SK-MEL-5 (cell line): ENCODE measurements around the gene ANKS1A. TPM values are rescaled to one million over a fixed set of nuclear protein-coding genes. Genes with fewer than 3 reads are reported as not detected.
"Not testable (repeated sequence)": the region's sequence is repeated elsewhere in the genome, so short reads cannot be mapped to it uniquely, and the experiment has no call there.

ENCODE experiments used
- DNase-seq: peaks from one replicate; pipeline ENCODE4 v3.0.0-alpha.2; 2016; ENCODE audit warnings: low read depth, low spot score
- in situ Hi-C: cut with HindIII; loops from 2 replicates; pipeline ENCODE4 v1.10.0; 2016; ENCODE audit warnings: low sequenced_read_pairs, high pct_unique_total_duplicates, low pct_unique_long_range_greater_than_20kb
- small RNA-seq, 2 experiments: library from RNA; depleted of rRNA; stranded (forward); fragments of <200 nt; gene quantifications; one replicate each; pipeline ENCODE3, GENCODE V24; 2014
- total RNA-seq: library from RNA; depleted of rRNA; stranded (reverse); fragments of >200 nt; shearing (Covaris generic); gene quantifications from 2 replicates; pipeline ENCODE4 v1.2.3, GENCODE V29; 2014; rRNA removed

Gene ANKS1A
- total RNA-seq, 1 experiment from 2014 or later: 13.6 TPM

DNA sequence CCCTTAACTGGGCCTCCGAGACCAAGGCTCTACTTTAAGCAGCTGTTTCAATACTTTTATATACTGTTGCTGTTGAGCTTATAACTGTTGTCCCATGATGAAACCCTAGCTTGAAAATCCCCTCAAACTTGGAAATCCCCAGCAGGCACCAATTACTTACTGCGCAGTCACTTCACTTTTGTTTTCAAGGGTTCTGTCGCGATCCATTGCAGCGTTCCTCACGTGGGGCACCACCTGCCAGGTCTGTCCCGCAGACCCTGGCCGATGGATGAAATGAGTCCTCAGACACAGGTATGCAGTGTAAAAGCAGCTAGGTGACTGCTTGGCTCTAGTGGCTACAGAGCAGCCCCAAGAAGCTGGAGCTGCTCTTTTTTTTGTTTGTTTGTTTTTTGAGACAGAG lies 218.2 kb downstream of the ANKS1A start:
- DNase-seq, in situ Hi-C loops: not testable (repeated sequence)

DNA sequence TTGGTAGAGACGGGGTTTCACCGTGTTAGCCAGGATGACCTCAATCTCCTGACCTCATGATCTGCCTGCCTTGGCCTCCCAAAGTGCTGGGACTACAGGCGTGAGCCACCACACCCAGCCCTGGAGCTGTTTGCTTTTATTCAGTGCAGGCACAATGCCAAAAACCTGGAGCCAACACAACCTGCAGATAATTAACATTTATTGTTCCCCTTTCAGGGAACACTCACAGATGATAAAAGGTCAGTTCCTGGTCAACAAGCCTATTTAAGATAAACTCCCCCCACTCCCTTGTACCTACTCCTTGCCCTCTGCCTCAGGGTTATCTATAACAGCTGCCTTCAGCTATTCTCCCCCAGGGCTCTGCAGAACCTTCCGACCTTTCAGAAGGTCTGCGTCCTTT lies 218.7 kb downstream of the ANKS1A start:
- in situ Hi-C loops, DNase-seq: not testable (repeated sequence)

DNA sequence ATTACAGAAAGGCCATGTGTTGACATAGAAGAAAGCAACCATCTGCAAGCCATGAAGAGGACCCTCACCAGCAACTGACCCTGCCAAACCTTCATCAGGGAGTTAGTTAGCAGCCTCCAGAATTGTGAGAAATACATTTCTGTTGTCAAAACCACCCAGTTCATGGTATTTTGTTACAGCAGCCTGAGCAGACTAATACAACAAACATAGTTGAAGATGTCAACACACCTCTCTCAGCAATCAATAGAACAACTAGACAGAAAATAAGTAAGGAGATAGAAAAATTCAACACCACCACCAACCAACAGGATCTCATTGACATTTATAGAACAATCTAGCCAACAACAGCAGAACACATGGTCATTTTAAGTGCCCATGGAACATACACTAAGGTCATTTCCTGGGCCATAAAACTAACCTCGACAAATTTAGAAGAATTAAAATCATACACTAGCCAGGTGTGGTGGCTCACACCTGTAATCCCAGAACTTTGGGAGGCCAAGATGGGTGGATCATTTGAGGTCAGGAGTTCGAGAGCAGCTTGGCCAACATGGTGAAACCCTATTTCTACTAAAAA lies 219.3 kb downstream of the ANKS1A start:
- in situ Hi-C loops: no loop called here
- DNase-seq: no peak

DNA sequence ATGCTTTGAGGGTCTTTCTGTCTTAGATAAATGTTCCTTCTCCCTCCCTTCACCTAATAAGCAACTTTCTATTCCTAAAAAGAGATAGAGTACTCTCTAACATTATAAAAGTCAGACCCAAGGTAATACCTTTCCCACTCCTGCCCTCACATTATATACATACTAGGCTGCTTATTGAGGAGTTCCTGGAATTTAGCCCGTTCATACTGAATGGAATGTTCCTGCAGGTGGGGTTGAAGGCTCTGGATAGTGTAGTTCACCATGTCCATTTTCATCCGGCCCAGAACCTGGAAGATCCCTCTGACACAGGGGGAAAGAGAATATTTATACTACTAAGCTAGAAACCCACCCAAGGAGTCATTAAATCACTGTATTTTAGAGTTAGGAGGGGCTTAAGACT lies 231.7 kb downstream of the ANKS1A start:
- in situ Hi-C loops: no loop called here
- DNase-seq: no peak

DNA sequence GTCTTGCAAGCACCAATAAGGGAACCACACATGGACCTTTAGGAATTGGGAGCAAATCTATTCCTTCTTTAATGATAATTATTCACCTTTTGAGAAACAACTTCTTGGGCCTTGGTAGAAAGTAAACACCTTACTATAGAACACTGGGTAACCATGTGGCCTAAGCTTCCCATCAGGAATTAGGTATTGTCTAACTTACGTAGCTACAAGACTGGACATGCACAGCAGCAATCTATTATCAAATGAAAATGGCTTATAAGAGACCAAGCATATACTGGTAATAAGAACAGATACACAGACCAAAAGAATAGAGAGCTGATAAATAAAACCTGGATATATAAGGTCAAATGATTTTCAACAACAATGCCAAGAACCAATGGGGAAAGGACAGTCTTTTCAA lies 235.3 kb downstream of the ANKS1A start:
- DNase-seq: no peak
- in situ Hi-C loops: no loop called here

DNA sequence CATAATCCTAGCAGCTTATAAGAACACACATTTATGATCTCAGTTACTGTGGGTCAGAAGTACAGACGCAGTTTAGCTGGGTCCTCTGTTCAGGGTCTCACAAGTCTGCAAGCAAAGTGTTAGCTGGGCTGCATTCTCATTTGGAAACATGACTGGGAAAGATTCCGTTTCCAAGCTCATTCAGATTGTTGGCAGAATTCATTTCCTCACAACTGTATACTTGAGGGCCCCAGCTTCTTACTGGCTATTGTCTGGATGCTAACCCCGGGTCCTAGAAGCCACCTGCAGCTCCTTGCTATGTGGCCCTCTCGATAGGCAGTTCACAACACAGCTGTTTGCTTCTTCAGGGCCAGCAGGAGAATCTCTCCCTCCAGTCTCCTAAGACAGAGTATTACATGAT lies 239.0 kb downstream of the ANKS1A start:
- no peak for DNase-seq
- in situ Hi-C loops: no loop called here

DNA sequence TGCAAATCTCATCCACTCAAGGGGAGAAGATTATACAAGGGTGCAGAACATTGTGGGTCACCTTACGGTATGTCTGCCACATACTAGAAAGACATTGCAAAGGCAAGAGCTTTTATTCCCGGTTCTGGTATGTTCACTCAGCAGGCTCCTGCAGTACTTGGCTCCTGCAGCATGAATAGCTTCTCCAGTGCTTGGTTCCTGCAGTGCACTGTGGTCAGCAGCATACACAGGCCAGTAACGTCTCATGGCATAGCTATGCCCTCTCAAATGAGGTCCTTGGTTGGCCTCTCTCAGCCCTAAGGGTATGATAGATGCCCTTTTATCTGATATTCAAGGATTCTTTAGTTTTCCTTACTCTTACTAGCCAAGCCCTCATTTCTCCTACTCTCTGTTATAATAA lies 239.4 kb downstream of the ANKS1A start:
- in situ Hi-C loops: no loop called here
- no peak for DNase-seq

DNA sequence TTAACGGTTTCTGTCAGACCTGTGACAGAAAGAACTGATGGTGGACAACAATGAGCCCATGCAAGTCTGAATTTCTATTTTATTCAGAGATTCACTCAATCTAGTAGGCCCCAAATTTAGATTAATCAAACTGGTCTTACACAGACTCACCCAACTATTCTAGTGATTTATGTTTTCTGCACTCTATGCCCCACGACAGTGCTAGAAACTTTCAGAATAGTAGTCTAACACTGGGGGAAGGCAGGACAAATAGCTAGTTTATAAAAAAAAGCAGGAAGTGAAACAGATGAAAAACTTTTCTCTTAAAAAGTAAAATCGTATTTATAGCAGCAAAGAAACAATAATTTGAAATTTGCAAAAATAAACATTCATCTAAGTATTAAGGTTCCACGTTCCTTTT lies 247.1 kb downstream of the ANKS1A start:
- in situ Hi-C loops: no loop called here
- DNase-seq: no peak

DNA sequence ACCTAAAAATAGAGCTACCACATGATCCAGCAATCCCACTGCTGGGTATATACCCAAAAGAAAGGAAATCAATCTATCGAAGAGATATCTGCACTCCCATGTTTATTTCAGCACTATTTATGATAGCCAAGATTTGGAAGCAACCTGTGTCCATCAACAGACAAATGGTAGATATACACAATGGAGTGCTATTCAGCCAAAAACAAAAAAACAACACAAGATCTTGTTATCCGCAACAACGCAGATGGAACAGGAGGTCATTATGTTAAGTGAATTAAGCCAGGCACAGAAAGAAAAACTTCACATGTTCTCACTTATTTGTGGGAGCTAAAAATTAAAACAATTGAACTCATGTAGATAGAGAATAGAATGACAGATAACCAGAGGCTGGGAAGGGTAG lies 249.1 kb downstream of the ANKS1A start:
- DNase-seq, in situ Hi-C loops: not testable (repeated sequence)

DNA sequence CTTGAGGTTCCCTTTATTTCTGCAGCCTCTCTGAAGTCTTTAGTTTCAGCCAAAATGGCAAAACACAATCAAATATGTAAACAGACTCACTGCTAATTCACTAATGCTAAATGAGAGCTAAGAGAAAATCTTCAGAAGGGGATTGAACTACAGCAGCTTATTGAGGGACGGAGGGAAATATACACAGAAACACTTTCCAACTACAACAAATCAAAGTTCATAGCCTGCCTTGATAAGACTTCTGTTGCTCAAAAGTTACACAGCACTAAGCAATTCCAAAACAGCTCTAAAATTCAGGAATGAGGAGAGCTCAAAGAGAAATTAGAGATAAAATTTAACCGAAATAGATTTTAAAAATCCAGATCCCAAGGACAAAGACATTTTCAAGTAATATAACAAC lies 250.4 kb downstream of the ANKS1A start:
- DNase-seq: no peak
- in situ Hi-C loops: no loop called here

DNA sequence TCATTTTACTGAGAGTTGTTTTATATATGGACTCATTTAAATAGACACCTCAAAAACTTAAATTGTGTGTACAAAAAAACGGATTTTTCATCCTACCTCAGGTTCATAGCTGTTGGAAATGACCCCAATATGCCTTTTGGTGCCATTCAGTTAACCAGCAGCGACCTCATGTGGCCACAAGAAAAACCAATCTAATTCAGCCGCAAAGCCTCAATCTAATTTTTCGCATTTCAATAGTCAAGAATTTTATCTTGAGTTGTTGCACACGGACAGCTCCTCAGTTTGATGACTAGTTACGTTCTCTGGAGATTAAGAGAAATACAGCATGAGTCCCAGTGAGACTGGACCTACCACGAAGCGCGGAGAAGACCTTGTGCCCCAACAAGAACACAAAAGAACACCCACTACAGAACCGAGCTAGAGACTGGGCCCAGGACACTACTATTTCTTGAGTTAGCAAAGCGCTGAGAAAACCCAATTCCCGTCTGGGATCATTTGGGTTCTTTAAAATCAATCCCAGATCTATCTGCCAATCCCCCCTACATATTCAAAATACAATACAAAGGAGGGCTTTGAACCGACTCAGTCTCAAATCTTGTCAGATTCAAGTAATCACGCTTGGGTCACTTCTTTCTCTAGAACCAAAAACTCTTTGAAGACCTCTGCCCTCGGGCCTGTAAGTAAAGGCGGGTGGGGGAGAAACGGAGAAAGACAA lies 251.0 kb downstream of the ANKS1A start:
- in situ Hi-C loops: no loop called here
- peak; percentile 77 for DNase-seq

DNA sequence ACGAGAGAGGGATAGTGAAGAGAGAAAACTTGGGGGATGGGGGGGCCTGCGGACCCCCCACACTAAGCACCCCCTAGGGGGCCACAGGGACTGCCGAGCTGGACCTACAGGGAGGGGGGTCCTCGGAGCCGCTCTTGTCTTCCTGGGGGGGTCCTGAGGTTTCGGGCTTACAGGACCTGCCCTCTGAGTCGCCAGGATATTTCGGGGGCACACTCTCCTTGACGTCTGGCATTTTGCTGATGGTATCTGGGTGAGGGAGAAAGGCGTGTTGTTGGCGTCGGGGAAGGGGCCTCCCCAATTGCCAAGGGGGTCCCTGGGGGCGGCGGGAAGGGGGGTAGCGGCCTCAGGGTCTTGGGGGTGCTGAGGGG lies 251.6 kb downstream of the ANKS1A start:
- in situ Hi-C loops: no loop called here
- no peak for DNase-seq

Small RNAs within 50 kb of the gene (small RNA-seq; reads per million reads assigned to genes)
- gene AL138721.1: 0 reads per million in 2 experiments

Other genes starting within 250 kb of the ANKS1A start
- gene ILRUN, start 192.5 kb upstream of the ANKS1A start, total RNA-seq: 34.7 and 37.5 TPM in 2 replicates
- 138 and 139 TPM in 2 replicates for gene SNRPC, start 131.8 kb upstream of the ANKS1A start, total RNA-seq
- 10.6 and 11.0 TPM in 2 replicates for gene BLTP3A, start 97.2 kb upstream of the ANKS1A start, total RNA-seq
- 30.3 and 30.9 TPM in 2 replicates for gene TAF11, start 1.2 kb upstream of the ANKS1A start, total RNA-seq